GM18505 (cell line): ENCODE measurements around the gene ZC2HC1C.
"Not testable (repeated sequence)": the region's sequence is repeated elsewhere in the genome, so short reads cannot be mapped to it uniquely, and the experiment has no call there.

ENCODE experiments used
- ATAC-seq: cut with Tn5 transposase; IDR thresholded peaks from one replicate; pipeline ENCODE4 v1.9.1; 2021; ENCODE audit not compliant: unreplicated experiment
- POLR2A ChIP-seq: IDR thresholded peaks from 4 replicates; pipeline ENCODE4 v1.6.1; 2011; ENCODE audit warnings: borderline replicate concordance; ENCODE audit not compliant: insufficient read depth, insufficient read length; ENCODE audit errors: extremely low read depth

Gene ZC2HC1C

DNA sequence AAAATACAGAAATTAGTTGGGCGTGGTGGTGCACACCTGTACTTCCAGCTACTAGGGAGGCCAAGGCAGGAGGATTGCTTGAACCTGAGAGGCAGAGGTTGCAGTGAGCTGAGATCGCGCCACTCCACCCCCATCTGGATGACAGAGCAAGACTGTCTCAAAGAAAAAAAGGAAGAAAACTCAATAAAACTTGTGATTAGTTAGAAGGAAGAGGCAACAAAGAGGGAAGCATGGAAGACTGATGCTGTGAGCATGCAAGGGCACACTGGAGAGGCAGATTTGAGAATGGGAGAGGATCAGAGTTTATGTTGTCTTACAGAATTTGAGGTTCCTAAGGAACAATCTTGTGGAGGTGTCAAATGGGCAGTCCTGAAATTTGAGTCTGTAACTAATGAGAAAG, 2.8 kb upstream of the ZC2HC1C start:
- no peak for ATAC-seq
- no peak for TF ChIP-seq POLR2A

DNA sequence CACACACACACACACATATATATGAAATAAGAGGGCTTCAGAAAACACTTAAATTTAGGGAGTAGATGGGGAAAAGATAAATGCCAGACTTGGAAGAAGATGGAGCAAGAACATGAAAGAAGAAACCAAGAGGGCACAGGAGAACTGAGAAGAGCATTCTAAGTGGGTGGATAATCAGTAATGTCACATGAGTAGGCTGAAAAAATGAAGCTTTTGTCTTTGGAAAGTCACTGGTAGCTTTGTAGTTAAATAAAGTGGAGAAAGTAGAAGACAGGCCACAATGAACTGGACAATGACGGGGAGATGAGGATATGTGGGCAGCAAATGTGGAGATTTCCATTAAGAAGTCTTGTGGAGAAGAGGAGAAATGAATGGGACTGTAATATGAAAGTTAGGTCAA, 2.2 kb upstream of the ZC2HC1C start:
- TF ChIP-seq POLR2A, result no peak
- no peak for ATAC-seq

DNA sequence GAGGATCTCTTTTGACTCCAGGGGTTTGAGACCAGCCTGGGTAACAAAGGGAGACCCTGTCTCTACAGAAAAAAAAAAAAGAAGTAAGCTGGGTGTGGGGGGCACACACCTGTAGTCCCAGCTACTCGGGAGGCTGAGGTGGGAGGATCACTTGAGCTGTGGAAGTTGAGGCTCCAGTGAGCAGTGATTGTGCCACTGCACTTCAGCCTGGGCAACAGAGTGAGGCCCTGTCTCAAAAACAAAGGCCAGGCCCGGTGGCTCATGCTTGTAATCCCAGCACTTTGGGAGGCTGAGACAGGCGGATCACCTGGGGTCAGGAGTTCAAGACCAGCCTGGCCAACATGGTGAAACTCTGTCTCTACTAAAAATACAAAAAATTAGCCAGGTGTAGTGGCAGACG, 1.7 kb upstream of the ZC2HC1C start:
- ATAC-seq, result not testable (repeated sequence)

DNA sequence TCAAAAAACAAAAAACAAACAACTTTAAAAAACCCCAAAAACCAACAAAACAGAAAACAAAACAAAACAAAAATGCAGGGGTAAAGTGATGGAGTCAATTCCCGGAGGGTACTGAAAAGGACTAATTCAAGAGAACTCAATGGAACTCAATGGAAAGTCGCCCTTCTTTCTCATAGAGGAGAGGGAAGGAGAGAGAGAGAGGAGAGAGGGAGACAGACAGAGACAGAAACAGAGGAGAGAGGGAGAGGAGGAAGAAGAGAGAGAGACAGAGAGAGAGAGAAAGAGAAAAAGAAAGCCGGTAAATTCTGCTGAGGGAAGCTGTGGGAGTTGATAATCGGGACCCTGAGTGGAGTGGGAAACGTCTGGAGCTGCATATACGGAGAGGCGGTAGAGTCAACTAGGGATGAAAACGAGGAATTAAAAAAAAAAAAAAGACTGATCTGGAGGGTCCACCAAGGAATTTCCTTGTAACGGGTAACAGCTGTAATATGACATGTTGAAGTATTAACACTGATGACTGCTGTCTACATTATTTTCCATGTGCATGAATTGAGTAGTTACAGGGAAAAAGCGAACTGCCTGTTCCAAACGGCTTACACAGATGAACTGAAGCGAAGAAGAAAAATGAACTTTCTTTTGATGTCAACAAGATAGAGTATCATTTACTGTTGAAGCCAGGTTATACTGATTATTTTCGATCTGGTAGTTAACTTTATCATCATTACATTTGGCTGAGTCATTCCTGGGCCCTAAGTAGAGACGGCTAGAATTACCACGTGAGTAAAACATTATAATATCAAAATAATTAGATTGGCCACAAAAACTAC, 934 bp upstream of the ZC2HC1C start:
- no peak for ATAC-seq
- TF ChIP-seq POLR2A, result no peak

DNA sequence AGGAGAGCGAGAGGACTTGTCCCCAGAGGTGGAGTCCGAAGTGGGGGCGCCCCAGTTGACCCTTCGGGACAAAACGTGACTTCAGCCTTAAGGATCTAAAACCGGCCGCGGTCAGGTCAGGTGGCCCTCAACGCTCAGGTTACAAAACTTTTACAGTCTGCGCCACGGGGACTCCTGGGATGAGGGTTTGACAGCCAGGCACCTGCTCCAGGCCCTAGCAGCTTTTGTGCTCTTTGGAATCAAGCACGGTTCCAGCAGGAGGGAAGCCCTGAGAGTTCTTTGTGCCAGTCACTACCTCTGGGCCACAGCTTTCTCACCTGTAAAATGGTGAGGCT, 337 bp downstream of the ZC2HC1C start:
- no peak for TF ChIP-seq POLR2A
- ATAC-seq, result no peak

DNA sequence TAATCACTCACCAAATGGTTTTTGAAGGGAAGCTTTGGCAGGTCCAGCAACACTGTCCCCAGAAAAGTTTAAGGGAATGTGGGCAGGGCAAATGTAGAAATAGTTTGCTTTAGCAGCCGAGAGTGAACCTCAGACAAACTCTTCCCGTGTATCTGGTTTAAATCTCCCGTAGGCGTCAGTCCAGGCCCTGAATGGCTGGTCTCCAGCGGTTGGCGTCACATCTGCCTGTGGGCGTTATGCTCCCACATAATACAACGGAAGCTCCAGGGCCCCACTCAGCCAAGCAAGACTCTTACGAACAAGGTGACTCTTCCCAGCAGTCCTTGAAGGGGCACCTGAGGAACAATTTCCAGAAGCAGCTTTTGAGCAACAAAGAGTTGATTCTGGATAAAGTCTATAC, 942 bp downstream of the ZC2HC1C start:
- no peak for ATAC-seq
- no peak for TF ChIP-seq POLR2A

DNA sequence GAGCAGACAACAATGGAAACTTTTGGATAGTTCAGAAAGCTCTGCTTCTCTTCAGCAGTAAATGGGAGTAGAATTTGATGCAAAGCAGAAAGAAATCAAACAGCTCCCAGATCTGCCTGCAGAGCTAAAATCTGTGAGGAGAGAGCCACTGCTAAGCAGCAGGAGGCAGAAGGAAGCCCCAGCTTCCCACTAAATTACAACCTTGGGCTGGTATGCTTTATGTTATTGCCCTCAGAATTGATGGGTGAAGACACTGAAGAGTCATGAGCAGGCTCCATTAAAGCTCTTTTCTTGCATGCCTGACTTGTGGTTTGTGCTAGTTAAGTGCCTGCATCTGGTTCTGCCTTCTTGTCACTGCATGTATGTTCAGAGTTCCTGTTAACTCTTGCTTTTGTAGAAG, 8.4 kb downstream of the ZC2HC1C start:
- peak; percentile 64 for ATAC-seq
- no peak for TF ChIP-seq POLR2A

DNA sequence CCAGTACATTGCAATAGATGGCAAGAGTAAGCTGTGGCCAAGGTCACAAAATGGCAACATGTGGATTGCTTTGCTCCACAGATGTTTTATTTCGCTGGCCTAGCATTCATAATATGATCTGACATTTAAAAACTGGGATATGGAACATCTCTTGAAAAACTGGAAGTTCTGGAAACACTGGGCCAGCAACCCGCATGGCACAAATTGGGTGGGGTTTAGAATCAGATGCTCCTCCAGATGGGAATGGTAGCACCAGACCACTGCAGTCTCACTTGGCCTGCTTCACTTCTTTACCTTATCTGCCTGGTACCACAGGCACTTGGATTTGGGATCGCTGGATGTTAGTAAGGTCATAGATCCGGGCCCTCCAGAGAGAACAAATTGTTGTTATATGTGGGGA, 10.1 kb downstream of the ZC2HC1C start:
- TF ChIP-seq POLR2A, result no peak

DNA sequence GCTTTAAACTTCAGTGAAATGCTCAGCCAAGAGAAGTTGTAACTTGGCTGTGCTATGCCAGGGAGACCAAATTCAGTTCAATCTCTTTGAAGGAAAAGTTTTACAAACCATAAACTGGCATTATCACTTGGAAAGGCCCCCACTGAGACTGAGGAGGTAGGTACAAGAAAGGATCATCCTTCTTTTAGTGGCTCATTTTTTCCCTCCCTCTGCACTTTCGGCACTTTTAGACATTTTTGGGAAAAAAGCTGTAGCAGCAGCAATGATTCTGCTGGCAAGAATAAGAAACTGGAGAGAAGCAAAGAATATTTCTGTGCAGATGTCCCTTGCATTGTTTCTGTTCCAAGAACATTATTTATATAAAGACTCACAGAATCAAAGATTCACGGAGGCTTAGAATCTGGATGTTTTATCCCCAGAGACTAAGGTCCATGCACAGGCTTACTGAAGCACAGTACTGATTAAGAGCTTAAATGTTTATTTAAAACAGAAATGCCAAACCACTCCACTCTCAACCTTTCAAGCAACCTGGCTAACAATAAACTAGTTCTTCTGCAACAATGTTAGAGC, 12.3 kb downstream of the ZC2HC1C start:
- no peak for TF ChIP-seq POLR2A

More for the DNA sequence above, 10.1 kb downstream of the ZC2HC1C start:
- no peak for ATAC-seq

DNA sequence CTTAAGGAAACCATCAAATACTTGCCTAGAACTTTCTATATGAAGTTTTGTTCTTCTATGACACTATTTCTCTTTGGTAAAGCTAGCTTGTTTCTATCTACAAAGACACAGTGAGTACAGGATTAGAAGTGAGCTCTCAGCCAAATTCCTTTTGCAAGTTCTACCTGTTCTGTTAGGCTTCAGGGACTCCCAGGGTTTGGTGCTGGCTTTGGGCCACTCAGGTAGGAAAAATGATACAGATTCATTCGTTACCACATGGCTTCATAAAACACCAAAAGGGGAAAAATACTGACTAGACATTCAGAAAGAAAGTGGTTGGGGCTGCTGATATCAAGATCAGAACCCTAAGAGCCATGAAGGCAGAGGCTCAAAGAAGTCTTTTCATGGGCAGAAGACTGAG, 13.8 kb downstream of the ZC2HC1C start:
- no peak for TF ChIP-seq POLR2A
- no peak for ATAC-seq

More for the DNA sequence above, 12.3 kb downstream of the ZC2HC1C start:
- no peak for ATAC-seq

DNA sequence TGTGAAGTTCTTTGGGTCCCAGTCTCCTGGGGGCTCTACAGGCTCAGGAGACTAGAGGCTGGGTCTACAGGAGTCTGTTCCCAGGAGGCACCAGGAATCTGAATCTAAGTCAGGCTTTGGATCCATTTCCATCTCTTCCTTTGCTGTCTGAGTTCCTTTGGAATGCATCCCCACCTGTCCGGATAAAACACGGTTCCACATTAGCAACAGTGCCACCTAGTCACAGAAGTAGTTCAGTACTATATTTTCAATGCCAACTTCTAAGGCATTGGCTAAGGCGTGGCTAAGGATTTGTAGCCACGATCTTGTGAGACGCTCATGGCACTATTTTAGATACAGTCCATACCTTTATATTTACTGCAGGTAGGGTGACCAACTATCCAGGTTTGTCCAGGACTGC, 15.1 kb downstream of the ZC2HC1C start:
- no peak for ATAC-seq

DNA sequence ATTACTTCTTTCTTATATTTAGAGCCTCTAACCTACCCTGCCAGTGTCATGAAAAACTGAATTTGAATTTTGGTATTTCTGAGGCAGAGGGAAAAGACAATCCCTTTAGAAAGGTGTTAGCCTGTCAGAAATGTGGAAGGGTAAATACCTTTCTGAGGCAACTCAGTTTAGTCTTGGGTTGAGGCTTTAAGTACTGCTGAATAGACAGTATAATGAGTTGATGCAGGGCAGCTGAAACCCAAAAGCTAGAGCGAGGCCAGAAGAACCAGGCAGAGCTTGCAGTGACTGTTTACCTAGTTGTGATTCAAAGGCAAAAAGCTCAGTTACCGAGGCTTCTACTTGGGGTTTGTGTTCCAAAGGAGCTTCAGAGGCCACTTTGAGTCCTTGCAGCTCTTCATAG, 18.7 kb downstream of the ZC2HC1C start:
- TF ChIP-seq POLR2A, result no peak
- no peak for ATAC-seq

More for the DNA sequence above, 15.1 kb downstream of the ZC2HC1C start:
- TF ChIP-seq POLR2A, result no peak

DNA sequence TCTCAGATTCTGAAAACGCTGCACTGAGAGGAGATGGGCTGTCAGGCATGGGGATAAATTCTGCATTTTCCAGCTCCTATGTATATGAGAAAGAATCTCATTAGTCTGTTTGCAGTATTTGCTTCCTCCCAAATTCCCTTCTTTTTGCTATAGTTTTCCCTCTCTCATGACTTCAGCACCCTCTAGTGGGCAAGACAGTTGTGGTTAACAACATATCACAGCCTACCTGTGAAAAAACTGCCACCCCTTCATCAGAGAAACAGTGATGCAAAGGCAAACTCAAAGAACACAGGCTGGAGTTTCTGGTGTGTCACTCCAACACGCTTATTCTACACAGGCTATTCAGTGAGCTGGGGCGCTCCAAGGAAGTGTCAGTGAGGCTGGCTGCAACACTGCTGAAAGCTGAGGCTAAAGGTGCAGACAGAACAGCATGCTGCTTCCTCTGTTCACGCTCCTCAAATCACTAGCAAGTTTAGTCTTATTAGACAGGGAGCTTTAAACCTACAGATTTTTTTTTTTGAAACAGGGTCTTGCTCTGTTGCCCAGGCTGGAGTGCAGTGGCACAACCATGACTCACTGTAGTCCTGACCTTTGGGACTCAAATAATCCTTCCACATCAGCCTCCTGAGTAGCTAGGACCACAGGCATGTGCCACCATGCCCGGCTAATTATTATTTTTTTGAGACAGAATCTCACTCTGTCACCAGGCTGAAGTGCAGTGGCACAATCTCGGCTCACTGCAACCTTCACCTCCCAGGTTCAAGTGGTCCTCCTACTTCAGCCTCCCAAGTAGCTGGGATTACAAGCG, 19.3 kb downstream of the ZC2HC1C start:
- no peak for TF ChIP-seq POLR2A
- no peak for ATAC-seq

DNA sequence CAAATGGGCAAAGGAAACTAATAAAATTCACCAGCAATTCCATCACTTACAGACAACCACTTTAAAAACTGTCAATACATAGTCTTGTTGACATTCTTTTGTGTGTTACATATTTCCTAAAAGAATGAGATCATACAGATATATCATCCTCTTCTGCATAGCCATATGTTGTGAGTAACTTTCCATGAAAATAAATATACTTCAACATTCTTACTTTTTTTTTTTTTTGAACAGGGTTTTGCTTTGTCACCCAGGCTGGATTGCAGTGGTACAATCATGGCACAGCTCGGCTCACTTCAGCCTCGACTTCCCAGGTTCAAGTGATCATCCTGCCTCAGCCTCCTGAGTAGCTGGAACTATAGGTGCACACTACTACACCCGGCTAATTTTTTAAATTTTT, 20.9 kb downstream of the ZC2HC1C start:
- no peak for TF ChIP-seq POLR2A
- no peak for ATAC-seq

DNA sequence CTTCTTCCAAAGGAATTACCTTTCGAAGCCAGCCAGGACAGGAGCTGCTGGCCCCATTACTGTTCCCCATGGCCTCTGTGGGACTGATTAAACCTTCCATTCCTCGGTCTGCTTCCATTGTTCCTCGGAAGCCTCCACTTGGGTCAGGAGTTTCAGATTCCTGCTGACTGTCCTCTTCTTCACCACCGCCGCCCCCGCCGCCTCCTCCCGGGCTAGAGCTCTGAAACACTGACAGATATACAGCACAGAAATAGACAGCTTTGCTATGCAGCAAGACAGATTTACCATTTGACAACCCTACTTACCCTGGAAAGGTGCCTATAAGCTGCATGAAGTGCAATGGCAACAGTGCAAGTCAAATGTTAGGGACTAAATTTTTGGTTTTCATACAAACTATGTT, 21.8 kb downstream of the ZC2HC1C start:
- ATAC-seq, result no peak
- no peak for TF ChIP-seq POLR2A

DNA sequence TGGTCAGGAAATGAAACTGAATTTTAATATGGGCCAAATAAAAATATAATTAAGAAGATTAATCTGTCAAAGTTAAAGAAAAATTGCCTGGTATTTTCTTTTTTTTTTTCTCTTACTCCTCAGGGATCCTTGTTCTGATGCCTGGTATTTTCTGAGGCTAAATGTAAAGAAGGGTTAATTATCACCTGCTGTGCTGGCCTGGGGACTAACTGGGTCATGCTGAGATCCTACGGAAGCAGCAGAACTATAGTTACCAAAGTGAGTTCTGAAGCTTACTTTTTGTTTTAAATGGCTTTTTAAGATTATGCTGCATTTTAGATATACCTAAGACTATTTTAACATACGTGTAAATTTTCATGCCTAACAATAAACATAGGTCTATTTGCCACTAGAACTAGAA, 23.3 kb downstream of the ZC2HC1C start:
- no peak for ATAC-seq
- no peak for TF ChIP-seq POLR2A
